AG09309 (cell line): ENCODE results near the gene KLHL2.
"Not testable (repeated sequence)": the region's sequence is repeated elsewhere in the genome, so short reads cannot be mapped to it uniquely, and the experiment has no call there.

Source experiments
- DNase-seq: peaks from one replicate; pipeline ENCODE4 v3.0.0-alpha.2; 2010; ENCODE audit warnings: low read depth
- H3K4me3 ChIP-seq: 2 replicates; pipeline ENCODE4 v1.5.1; 2011; ENCODE audit warnings: mild to moderate bottlenecking, low read depth, low read length, moderate library complexity; ENCODE audit not compliant: control insufficient read depth
- TF ChIP-seq, protein P1 (sequence below): IDR thresholded peaks from 2 replicates; pipeline ENCODE4 v1.5.1; 2011; ENCODE audit warnings: mild to moderate bottlenecking, low read depth, low read length, inconsistent platforms; ENCODE audit not compliant: insufficient read depth, control insufficient read depth; ENCODE audit errors: missing control alignments

Gene KLHL2

DNA sequence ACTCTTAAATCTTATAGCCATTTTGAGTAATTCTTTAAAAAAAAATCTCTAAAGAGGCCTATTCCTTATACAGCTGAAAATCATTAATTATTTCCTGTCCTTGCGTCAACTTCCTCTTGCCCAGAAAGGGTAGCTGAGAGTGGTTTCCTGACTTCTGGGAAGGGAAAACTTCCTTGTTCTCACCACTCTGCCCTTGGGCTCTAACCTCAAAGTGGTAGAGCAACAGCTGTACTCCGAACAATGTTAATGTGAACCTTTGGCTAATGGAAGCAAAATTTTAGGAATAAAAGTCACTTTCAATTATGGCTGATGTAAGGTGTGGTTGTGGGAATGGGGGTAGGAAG, 15.3 kb downstream of the KLHL2 start:
- H3K4me3 ChIP-seq = no peak overlapping the region
- DNase-seq = no peak
- TF ChIP-seq, protein P1, sequence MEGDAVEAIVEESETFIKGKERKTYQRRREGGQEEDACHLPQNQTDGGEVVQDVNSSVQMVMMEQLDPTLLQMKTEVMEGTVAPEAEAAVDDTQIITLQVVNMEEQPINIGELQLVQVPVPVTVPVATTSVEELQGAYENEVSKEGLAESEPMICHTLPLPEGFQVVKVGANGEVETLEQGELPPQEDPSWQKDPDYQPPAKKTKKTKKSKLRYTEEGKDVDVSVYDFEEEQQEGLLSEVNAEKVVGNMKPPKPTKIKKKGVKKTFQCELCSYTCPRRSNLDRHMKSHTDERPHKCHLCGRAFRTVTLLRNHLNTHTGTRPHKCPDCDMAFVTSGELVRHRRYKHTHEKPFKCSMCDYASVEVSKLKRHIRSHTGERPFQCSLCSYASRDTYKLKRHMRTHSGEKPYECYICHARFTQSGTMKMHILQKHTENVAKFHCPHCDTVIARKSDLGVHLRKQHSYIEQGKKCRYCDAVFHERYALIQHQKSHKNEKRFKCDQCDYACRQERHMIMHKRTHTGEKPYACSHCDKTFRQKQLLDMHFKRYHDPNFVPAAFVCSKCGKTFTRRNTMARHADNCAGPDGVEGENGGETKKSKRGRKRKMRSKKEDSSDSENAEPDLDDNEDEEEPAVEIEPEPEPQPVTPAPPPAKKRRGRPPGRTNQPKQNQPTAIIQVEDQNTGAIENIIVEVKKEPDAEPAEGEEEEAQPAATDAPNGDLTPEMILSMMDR = no peak

DNA sequence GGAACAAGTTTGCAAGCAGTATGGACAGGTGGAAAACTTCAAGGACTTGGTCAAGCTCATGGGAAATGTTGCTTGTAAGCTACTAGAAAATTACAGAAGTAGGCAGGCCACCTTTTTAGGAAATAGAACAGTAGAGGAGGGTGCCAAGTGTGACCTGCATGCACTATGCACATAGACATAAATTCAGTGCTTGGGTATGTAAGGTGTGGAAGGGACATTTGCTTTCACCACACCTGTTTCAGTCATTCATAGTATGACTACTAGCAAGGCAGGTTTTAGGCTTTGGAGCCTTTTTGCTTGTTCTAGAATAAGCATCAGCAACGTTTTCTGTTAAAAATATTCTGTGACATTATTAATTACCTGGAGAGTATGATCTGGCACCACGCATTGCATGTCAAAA, 20.0 kb downstream of the KLHL2 start:
- not testable (repeated sequence) for DNase-seq, H3K4me3 ChIP-seq

DNA sequence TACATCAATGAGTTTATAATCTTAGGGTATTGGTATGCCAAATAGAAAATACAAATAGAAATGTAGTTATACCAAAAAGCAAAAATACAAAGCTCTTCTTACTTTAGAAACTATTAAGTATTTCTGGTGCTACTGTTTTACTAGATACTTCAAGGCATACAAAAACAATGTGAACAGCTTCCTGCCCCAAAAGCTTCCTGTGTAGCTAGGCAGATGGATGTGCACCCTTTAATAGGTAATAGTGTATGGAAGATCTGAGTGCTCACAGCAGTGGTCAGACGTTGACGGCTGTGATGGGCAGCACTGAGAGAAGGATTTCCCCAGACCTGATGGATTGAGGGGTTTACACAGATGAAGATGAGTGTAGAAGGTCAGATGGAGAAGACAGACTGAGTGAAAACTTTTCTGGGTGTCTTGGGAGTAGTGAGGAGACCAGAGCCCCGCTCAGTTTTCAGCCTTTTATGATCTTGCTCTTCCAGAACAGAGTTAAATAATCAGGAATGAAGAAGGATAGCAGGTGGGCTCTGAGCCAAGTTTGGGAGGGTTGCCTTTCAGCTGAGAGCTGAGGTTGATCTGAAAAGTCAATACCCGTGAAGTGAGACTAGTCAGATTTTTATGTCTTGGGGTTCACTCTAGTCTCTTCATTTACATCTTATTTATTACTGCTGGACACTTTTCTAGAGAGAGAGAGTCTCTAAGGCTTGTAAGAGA, 22.3 kb downstream of the KLHL2 start:
- not testable (repeated sequence) for DNase-seq, H3K4me3 ChIP-seq

DNA sequence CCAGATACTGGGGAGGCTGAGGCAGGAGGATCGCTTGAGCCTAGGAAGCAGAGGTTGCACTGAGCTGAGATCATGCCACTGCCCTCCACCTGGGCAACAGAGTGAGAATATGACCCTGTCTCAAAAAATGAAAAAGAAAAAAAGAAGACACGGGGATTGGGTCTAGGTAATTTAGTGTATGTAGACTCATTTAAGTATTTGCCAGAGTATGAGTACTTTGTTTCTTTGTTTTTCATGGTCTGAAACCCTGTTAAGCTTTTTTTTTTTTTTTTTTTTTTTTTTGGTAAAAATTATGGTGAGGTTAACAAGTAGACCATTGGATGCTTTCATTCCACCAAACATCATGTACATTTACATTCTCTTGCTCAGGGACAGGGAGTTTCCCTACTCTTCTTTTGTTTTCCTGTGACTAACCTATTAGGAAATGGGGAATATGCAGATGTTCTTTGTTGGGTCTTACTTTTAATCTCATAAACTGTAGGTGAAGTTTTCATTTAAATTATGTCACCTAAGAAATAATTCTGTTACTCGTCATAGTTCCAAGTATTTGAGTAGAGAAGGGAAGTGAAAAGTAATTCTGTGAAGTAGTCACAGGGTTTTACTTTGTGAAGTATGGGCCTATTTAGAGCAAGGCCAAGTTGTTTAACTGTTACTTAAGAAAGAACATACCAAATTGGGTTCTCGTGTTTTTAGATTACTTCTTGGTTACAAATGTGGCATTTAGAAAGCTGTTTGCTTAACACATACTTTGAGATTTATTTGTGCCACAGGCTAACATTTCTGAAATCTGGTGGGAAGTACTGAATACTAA, 25.5 kb downstream of the KLHL2 start:
- not testable (repeated sequence) for DNase-seq, H3K4me3 ChIP-seq

DNA sequence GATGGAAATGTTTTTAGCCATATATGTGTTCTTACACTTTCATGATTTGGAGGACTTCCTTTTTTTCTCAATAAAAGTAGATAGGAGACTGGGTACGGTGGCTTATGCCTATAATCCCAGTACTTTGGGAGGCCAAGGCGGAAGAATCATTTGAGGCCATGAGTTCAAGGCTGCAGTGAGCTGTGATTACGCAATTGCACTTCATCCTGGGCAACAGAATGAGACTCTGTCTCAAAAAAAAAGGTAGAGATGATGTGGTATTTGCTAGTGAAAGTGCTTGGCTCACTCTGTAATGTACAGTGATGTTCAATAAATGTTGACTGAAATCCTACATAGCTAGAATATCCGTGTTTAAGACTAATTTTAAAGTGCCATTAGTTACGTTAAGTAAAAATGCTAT, 27.4 kb downstream of the KLHL2 start:
- TF ChIP-seq, protein P1 = no peak
- H3K4me3 ChIP-seq = no peak overlapping the region
- DNase-seq = no peak

DNA sequence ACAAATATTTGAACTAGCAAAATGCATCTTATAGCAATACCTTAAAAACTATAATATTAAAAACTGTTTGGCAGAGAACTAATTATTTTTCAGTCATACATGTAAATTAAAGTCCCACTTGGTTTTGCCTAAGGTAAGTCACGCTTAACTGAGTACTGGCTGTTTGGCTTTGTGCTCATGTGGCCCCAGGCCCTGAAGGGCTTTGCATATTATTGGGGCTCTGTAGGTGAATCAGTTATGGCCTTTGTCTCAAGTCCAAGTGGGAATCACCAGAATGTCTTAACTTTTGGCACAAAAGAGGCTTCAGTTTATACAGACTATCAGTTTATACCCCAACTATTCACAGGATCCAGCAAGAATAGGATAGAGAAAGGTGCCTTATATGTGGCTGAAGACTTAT, 29.5 kb downstream of the KLHL2 start:
- DNase-seq = not testable (repeated sequence)

DNA sequence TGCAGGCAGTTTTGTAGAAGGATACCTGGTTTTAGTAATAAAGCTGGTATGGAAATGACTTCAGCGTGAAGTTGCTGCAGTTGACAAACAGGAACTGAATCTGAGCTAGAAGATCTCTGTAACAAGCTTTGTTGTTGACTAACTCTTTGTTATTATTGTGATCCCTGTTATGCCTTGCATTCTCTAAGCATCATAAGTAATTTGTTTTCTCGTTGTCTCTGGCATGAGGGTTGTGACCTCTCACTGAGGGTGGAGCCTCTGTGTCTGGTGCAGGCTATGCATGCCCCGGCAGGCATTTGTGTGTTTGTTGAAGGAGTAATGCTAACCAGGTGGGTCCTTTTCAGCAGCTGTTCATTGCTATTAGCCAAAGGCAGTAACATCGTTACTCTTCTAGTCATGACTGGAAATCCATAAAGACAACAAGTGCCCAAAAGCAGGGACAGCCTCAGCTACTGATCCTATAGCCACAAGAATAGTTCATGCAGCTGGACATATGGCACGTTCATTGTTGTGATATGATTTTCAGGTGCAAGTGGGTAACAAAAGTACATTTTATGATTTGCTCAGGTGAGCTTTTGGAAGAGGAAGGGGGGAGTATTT, 30.8 kb downstream of the KLHL2 start:
- DNase-seq, H3K4me3 ChIP-seq: not testable (repeated sequence)

More for the DNA sequence above, 29.5 kb downstream of the KLHL2 start:
- not testable (repeated sequence) for H3K4me3 ChIP-seq

DNA sequence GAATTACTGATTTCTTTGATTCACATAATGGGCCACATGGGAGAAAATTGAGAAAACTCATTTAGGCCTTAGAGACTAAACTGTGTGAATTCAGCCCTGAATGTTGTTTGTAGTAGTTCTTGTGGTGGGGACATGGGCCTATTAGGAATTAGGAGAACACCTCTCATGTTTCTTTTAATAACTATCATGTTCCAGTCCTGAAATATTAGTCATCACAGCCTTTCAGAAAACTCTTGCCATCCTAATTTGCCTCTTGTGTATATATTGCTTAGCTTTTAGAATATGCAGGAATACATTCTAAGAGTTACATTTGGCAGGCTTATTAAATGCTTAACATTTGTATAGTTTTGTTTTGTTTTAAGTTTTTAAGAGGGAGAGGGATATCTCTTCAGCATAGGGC, 33.4 kb downstream of the KLHL2 start:
- H3K4me3 ChIP-seq, DNase-seq: not testable (repeated sequence)

DNA sequence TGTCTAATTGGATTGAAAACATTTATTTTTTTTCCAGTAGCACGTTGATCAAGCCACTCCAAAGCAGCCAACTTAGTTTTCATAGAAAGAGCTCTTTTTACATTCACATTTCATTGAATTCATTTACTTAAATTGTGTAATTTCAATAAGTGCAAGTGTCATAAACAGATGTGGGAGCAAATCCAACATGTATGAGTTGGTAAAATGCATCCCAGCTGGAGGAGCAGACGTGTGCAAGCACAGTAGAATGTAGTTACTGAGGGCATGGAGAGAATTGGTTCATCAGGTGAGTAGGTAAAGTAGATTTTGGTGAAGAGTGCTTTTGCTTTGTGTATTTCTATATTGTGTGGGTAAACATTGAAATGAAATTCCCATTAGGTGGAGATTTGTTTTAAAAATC, 36.8 kb downstream of the KLHL2 start:
- DNase-seq, H3K4me3 ChIP-seq: not testable (repeated sequence)

DNA sequence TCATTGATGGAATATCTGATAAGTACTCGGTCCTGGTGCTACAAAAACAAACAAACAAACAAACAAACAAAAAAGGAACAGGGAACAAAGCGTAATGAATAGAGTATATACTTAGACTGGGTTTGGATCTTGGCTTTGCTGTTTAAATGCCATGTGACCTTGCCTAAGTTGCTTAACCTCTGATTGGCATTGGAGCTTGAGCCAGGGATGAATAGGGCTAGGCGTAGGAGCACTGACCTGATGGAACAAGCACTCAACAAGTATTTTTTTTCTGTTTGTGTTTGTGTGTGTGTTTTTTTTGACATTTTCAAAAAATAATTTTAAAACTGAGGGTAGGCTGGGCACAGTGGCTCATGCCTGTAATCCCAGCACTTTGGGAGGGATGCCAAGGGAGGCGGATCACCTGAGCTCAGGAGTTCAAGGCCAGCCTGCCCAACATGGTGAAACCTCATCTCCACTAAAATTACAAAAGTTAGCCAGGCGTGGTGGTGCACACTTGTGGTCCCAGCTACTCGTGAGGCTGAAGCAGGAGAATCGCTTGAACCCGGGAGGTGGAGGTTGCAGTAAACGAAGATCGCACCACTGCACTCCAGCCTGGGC, 37.3 kb downstream of the KLHL2 start:
- DNase-seq = not testable (repeated sequence)

DNA sequence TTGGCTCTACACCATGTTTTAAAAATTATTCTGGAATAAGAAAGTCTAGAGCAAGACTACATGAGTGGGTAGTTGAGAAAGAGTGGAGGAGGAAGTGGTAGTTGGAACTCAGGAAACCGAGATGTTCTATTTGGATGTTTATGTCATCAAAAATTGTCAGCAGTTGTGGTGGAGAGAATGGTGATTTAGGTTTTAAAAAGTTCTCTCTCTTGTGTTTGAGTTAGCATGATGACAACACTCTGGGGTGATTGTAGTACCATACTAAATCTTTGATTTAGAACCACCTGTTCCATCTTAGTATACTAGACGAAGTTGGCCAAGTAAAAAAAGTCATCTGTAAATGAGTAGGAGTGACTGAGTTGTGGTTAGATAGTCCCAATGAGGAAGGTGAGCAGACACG, 40.7 kb downstream of the KLHL2 start:
- no peak overlapping the region for H3K4me3 ChIP-seq
- TF ChIP-seq, protein P1 = no peak
- no peak for DNase-seq

More for the DNA sequence above, 37.3 kb downstream of the KLHL2 start:
- not testable (repeated sequence) for H3K4me3 ChIP-seq

DNA sequence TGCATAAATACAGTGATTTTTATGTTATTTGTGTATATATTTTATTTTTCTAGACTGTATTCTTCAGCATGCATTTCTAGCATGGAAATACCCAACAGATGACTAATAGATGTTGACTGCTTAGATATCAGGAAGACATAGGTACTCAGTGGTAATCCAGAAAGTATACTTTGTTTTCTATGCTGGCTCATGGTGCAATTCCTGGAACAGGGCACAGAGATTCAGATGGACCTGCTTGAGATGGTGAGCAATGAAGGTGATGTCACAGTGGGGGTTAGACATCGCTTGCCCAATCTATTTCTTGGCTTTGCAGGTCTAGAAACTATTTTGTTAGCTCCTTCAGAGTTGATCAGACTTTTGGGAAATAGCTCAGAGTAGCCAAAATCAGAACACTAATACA, 41.5 kb downstream of the KLHL2 start:
- not testable (repeated sequence) for DNase-seq, H3K4me3 ChIP-seq

DNA sequence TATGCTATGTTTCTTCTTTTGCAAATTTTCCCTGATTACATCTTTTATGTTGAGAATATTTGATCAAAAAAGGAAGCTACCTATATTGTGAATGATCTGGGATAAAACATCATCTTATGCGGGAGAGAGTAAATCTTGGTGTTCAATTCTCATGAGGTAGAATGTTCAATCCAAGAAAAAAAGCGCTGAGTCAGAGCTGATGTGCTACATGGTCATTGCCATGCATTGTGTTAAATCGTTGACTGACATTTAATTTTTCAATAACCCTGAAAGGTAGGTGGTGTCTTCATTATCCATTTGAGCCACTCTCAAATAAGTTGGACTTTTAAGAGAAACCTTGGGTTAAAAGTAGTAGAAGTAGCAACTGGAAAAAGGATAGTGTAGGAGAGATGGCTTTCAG, 47.4 kb downstream of the KLHL2 start:
- H3K4me3 ChIP-seq, DNase-seq: not testable (repeated sequence)

DNA sequence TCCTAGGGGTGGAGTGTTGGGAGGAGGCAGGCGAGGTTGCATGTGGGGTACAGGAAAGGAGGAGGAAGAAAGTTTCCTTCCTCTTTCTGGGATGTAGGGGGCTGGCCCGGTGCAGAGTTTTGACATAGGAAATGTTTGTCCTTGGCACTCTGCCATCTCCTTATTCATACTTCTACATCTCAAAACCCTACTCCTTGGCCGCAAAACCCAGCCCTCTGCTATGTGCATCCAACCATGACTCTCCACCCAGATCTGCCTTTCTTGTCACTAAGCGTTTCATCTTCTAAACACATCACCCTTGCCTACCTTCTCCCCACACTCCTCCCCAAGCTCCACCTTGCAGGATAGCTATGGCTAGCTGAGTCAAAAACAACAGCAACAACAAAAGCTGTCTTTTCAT, 48.1 kb downstream of the KLHL2 start:
- not testable (repeated sequence) for DNase-seq, H3K4me3 ChIP-seq
